Hepatocyte (in vitro differentiated cells): Measurements from ENCODE around the gene SLC25A30.

ENCODE experiments used
- CTCF ChIP-seq: fragments of 200-600 bp; sonication (generic); IDR thresholded peaks from 2 replicates; pipeline ENCODE4 v1.5.1; 2016; ENCODE audit warnings: antibody characterized with exemption, mild to moderate bottlenecking; ENCODE audit not compliant: poor library complexity
- EZH2 ChIP-seq: fragments of 200-600 bp; sonication (generic); IDR thresholded peaks from 2 replicates; pipeline ENCODE4 v1.6.1; 2016; ENCODE audit warnings: antibody characterized with exemption, mild to moderate bottlenecking, borderline replicate concordance

GRCh38 chr13:45410466-45410865, 7.7 kb downstream of the SLC25A30 start:
- TF ChIP-seq CTCF, result no peak
- no peak for TF ChIP-seq EZH2
